ENCODE results near the gene PPIP5K2. TPM values are rescaled to one million over a fixed set of nuclear protein-coding genes. Genes with fewer than 3 reads are reported as not detected.

The PPIP5K2 gene
- total and polyA plus RNA-seq, 8 donors = 47.7 to 92.0 (median 86.3) TPM

DNA sequence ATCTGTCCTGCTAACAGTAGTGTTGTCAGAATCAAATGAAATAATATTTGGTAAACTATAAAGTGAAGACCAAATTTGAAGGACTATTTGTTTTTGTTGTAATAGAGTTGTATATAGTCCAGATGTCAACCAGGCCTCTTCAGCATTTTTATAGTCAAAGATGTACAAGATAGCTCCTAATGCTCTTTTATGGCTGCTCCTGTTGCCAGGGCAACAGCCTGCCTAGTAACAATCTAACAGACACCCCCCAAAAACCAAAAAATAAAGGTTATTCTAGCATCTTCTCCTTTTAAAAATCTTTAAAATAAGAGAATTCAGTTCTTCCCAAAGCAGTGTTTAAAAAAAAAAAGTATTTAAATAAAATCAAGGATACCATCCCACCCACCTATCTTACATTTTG is 89.0 kb downstream of the PPIP5K2 start:
- DNase-seq (no peak), ATAC-seq (no peak)
- Histone ChIP-seq H3K4me1 (peaks cover 0 to 5% of the 10 kb centered on the region in 2 donors), H3K9me3 (no peaks in the 10 kb centered on the region), H3K36me3 (peaks cover 0 to 15% of the 10 kb centered on the region in 2 donors), H3K27ac (no peak overlapping the region), H3K27me3 (no peaks in the 10 kb centered on the region), H3K4me3 (no peak overlapping the region)
- intact Hi-C loops (cut with DNase I) = no loop called here
- TF ChIP-seq, protein P1, sequence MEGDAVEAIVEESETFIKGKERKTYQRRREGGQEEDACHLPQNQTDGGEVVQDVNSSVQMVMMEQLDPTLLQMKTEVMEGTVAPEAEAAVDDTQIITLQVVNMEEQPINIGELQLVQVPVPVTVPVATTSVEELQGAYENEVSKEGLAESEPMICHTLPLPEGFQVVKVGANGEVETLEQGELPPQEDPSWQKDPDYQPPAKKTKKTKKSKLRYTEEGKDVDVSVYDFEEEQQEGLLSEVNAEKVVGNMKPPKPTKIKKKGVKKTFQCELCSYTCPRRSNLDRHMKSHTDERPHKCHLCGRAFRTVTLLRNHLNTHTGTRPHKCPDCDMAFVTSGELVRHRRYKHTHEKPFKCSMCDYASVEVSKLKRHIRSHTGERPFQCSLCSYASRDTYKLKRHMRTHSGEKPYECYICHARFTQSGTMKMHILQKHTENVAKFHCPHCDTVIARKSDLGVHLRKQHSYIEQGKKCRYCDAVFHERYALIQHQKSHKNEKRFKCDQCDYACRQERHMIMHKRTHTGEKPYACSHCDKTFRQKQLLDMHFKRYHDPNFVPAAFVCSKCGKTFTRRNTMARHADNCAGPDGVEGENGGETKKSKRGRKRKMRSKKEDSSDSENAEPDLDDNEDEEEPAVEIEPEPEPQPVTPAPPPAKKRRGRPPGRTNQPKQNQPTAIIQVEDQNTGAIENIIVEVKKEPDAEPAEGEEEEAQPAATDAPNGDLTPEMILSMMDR (IDR thresholded peaks at IDR 0.05) = no peak

DNA sequence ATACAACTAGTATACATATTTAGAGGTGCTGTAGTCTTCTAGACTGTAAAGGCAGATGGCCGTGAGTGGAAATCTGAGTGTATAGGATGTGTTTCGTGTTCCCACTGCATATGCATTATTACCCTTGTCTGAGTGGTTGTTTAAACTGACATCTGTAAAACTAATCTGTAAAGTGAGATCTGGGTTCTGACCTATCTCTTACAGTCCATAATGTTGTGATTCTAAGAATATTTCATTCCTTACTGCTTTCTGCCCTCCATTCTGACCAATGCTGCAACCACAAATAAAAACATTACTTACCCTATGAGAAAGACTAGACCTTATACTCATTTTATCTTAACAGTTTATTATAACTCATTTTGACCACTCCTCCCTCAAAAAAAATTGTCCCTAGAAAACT is 90.9 kb downstream of the PPIP5K2 start:
- Histone ChIP-seq H3K4me1 (peaks cover 0 to 5% of the 10 kb centered on the region in 2 donors), H3K4me3 (no peak overlapping the region), H3K9me3 (no peaks in the 10 kb centered on the region), H3K27me3 (no peaks in the 10 kb centered on the region), H3K36me3 (peaks cover 0 to 5% of the 10 kb centered on the region in 2 donors), H3K27ac (no peak overlapping the region)
- ATAC-seq = no peak
- intact Hi-C loops (cut with DNase I) = no loop called here
- TF ChIP-seq, protein P1 (IDR thresholded peaks at IDR 0.05) = no peak
- no peak for DNase-seq

DNA sequence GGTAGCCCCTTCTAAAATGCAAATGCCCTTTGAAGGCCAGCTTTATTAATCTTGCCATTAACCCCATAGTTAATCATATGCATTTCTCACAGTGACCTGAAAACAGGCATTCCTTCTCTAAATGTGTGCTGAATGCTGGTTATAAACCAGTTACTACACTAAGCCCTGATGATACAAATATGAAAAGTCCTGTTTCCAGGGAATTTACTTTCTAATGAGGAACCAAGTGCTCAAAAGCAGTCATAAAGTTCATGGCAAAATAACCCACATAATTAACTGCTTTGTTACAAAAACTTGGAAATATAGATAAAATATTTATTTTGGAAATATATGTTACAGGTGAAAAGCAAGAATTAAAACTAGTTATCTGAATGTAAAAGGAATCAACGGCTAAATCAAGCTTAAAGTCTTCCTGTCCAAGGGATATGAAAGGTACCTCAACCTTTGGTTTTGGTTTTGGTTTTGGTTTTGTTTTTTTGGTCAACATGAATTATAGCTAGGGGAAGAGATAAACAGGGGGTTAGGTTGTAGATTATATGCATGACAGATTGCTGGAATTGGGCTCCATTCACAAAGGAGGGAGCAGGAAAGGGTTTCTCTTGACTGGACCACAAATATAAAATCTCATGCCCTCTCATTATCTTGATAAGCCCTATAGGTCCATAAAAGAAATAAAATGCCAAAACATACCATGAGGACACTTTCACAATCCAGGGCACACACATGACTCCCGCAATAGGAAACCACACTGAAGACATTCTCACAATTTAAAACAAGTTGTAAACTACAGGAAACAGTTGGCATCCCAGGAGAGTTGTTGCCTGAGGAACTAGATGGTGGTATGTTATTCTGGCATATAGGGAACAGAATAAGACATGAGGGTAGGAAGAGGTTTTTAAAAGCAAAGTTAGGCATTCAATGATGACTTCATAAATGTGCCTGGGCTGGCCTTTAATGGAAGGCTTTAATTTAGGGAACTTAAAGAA is 91.8 kb downstream of the PPIP5K2 start:
- H3K4me3 ChIP-seq = no peak overlapping the region
- no peak for ATAC-seq
- H3K27me3 ChIP-seq = no peaks in the 10 kb centered on the region
- intact Hi-C loops (cut with DNase I) = no loop called here
- H3K4me1 ChIP-seq = peaks cover 0 to 5% of the 10 kb centered on the region in 2 donors
- no peak for DNase-seq
- TF ChIP-seq, protein P1 (IDR thresholded peaks at IDR 0.05) = no peak
- H3K27ac ChIP-seq = peak overlapping the region in 1 of 2 donors; percentile 9
- H3K36me3 ChIP-seq = peaks cover 0 to 2% of the 10 kb centered on the region in 2 donors
- no peaks in the 10 kb centered on the region for H3K9me3 ChIP-seq

DNA sequence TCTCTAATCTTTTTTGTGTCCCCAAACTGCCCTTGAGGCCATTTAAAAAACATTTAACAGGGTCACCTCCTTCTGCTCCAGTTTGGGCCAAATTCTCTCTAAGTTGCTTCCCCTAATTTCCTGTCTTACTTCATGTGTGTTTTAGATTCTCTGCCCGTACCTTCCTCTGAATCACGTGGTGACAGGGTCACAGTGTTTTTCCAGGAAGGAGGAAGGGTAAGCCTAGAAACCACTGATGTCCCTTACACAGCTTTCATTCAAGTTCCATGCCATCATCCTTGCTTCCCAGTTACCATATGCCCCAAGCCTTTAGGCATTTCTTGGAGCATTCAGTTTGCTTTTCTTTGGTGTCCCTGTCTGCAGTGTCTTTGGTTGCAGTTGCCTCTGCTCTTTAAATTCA is 96.0 kb downstream of the PPIP5K2 start:
- Histone ChIP-seq H3K9me3 (no peaks in the 10 kb centered on the region), H3K4me3 (no peak overlapping the region), H3K27ac (no peak overlapping the region), H3K27me3 (no peaks in the 10 kb centered on the region), H3K4me1 (peaks cover 0 to 5% of the 10 kb centered on the region in 2 donors), H3K36me3 (no peaks in the 10 kb centered on the region)
- TF ChIP-seq, protein P1 (IDR thresholded peaks at IDR 0.05) = no peak
- ATAC-seq = no peak
- intact Hi-C loops (cut with DNase I) = no loop called here
- no peak for DNase-seq

DNA sequence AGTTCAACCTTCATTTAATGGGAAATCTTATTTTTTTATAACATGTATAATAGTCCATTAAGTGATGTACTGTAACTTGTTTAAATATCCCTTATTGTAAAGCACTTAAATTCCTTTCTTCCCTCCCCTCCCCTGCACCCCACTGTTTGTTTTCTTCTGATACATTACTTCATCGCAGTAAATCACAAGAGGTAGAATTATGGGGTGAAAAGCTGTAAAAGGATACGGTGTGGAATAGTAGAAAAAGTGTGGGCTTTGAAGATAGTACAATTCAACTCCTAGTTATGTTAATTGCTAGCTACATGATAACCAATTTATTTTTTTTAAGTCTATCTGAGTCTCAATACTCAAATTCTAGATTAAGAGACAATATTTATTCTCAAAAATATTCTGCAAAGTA is 96.6 kb downstream of the PPIP5K2 start:
- ATAC-seq (no peak), DNase-seq (no peak)
- TF ChIP-seq, protein P1 (IDR thresholded peaks at IDR 0.05) = no peak
- H3K27ac ChIP-seq = no peak overlapping the region
- no peaks in the 10 kb centered on the region for H3K36me3 ChIP-seq
- H3K4me3 ChIP-seq = no peak overlapping the region
- no peaks in the 10 kb centered on the region for H3K9me3 ChIP-seq
- intact Hi-C loops (cut with DNase I) = no loop called here
- H3K27me3 ChIP-seq = no peaks in the 10 kb centered on the region
- peaks cover 0 to 4% of the 10 kb centered on the region in 2 donors for H3K4me1 ChIP-seq
